HG03060 (cell line): Measurements from ENCODE around the gene UBN1.
"Not testable (repeated sequence)": the region's sequence is repeated elsewhere in the genome, so short reads cannot be mapped to it uniquely, and the experiment has no call there.

Experiments
- ATAC-seq: cut with Tn5 transposase; IDR thresholded peaks from one replicate; pipeline ENCODE4 v1.9.1; 2021; ENCODE audit warnings: low read depth, moderate number of reproducible peaks; ENCODE audit not compliant: unreplicated experiment

UBN1 gene

GRCh38 chr16:4924593-4925292 is 77.5 kb downstream of the UBN1 start:
- ATAC-seq, result no peak

GRCh38 chr16:4925293-4925607 is 78.0 kb downstream of the UBN1 start:
- no peak for ATAC-seq

- no peak for ATAC-seq
Observed at GRCh38 chr16:4925791-4926190, 78.5 kb downstream of the UBN1 start.

- ATAC-seq, result no peak
Observed at GRCh38 chr16:4926928-4927327, 79.6 kb downstream of the UBN1 start.

GRCh38 chr16:4927661-4928060 is 80.4 kb downstream of the UBN1 start:
- ATAC-seq, result no peak

- ATAC-seq, result no peak
Observed at GRCh38 chr16:4928227-4928626, 80.9 kb downstream of the UBN1 start.

- ATAC-seq, result not testable (repeated sequence)
Observed at GRCh38 chr16:4929619-4930018, 82.3 kb downstream of the UBN1 start.

- no peak for ATAC-seq
Observed at GRCh38 chr16:4931381-4931780, 84.1 kb downstream of the UBN1 start.
